H1 (cell line): ENCODE data around the gene PGD. TPM values are rescaled to one million over a fixed set of nuclear protein-coding genes. Genes with fewer than 3 reads are reported as not detected.

Experiments
- ASH2L ChIP-seq: fragments of 200-600, 300-600 bp; sonication (generic); IDR thresholded peaks from one replicate; pipeline ENCODE4 v1.7.1; 2017; ENCODE audit warnings: low read length
- CHD7 ChIP-seq: fragments of 300-600 bp; sonication (generic); IDR thresholded peaks from 2 replicates; pipeline ENCODE4 v1.7.1; 2012; ENCODE audit warnings: low read length, moderate library complexity, mild to moderate bottlenecking, inconsistent platforms; ENCODE audit not compliant: insufficient replicate concordance
- SUZ12 ChIP-seq: fragments of 200-600 bp; sonication (generic); IDR thresholded peaks from 2 replicates; pipeline ENCODE4 v1.6.1; 2012; ENCODE audit warnings: mild to moderate bottlenecking, inconsistent platforms, low read length, moderate library complexity, mixed read lengths
- polyA plus RNA-seq, 7 experiments: library from polyadenylated mRNA; depleted of rRNA in 3 of 7; stranded (reverse) in 5 of 7; unstranded in 2 of 7; fragments of >200 nt in 5 of 7; fragments of 200-250 nt in 2 of 7; gene quantifications; 1 replicate in 5 of 7; 2 replicates in 1 of 7; 4 replicates in 1 of 7; pipeline versions ENCODE4 v1.2.1 to v1.2.3, GENCODE V29; 2011 to 2013; ENCODE audit warnings: missing spikeins in 2 of 7, mixed read lengths in 2 of 7
- total RNA-seq: library from RNA; stranded (reverse); fragmentation: NEBNext Ultra II Directional; extraction: Animal tissue kit (Norgen Biotek cat#: 25700); gene quantifications from 2 replicates; pipeline ENCODE4 v1.2.1, GENCODE V29; 2021

Gene PGD
- total and polyA plus RNA-seq, 2 of the 8 experiments (the other 6 are each of a cell fraction or from before 2014, with no cell fraction given), result 191 to 331 TPM

- TF ChIP-seq CHD7 (no peak), SUZ12 (no peak), ASH2L (no peak)
Observed at GRCh38 chr1:10379101-10379620, 19.7 kb upstream of the PGD start (continued).
